Embryonic facial prominence (tissue), 1 donor: Measurements from ENCODE around the gene CEP295NL.
A peak's percentile ranks its signal among the peaks of the same experiment; 100 is the strongest.

Source experiments
- DNase-seq: peaks from one replicate; pipeline ENCODE4 v3.0.0-alpha.2; 2016; ENCODE audit errors: extremely low spot score

The CEP295NL gene

DNA sequence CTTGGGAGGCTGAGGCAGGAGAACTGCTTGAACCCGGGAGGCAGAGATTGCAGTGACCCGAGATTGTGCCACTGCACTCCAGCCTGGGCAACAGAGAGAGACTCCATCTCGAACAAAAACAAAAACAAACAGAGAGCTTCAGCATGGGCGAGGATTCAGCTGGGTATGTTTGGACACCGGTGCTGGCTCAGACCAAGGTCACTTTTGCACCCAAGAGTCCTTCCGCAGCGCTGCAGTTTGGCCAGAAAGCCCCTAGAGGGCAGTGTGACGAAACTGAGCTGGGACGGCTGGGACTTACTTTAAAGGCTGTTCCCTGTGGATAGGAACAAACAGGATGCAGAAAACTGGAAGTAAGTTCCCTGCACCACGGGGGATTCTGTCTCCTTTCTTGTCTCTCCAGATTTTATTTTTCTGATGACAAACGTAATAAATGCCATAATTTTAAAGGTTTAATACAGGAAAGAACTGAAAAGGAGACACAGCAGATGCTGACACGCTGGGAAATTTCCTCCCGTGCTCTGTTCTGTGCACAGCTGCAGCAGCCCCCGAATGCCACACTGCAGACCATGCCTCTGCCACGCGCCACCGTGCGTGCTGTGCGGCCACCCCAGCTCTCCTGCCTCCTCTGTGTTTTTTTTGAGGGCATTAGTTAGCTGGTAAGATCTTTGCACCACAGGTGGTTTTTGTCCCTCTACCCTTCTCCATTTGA is 37.2 kb downstream of the CEP295NL start:
- DNase-seq = peak; percentile 20

- DNase-seq = no peak
Measured at GRCh38 chr17:78864117-78864516, 38.9 kb downstream of the CEP295NL start.

GRCh38 chr17:78862073-78863023 is 40.7 kb downstream of the CEP295NL start:
- no peak for DNase-seq

DNA sequence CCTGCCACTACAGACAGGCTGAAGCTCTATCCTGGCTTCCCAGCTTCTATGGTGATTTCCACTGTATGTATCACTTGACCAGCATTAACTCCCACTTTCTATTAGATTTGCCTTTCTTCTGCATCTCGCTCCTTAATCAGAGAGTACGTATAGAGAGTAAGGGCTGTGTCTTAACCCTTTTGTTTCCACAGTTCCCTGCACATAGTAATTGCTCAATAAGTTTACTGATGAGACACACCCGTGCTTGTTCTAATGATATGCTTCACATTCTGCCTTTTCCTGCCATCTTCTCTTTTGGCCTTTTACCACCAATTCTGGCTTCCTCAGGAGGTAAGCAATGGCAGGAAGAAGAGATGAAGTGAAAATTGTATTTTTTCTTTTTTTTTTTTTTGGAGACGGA is 41.8 kb downstream of the CEP295NL start:
- DNase-seq = no peak

GRCh38 chr17:78859051-78859450 is 44.0 kb downstream of the CEP295NL start:
- DNase-seq = no peak

- DNase-seq = no peak
Measured at GRCh38 chr17:78857266-78857665, 45.7 kb downstream of the CEP295NL start.

GRCh38 chr17:78855561-78856165 is 47.3 kb downstream of the CEP295NL start:
- no peak for DNase-seq

DNA sequence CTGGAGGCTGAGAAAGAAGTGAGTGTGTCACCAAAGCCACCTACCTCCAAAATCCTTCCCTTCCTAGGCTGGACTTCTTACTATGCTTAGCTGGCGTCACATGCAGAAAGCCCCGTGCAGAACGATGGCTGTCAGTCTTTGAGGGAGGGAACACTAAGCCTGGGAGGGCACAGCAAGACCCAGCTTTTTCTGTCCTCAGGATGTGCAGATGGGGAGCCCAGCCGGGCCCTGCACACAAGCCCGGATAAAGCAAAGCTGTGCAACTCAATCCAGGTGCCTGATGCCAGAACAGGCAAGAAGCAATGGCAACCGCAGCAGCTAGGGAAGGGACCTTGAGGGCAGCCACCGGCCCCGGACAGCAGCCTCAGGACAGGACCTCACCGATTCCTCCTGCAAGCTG is 48.5 kb downstream of the CEP295NL start:
- DNase-seq = no peak

- DNase-seq = no peak
Measured at GRCh38 chr17:78853926-78854394, 49.0 kb downstream of the CEP295NL start.

DNA sequence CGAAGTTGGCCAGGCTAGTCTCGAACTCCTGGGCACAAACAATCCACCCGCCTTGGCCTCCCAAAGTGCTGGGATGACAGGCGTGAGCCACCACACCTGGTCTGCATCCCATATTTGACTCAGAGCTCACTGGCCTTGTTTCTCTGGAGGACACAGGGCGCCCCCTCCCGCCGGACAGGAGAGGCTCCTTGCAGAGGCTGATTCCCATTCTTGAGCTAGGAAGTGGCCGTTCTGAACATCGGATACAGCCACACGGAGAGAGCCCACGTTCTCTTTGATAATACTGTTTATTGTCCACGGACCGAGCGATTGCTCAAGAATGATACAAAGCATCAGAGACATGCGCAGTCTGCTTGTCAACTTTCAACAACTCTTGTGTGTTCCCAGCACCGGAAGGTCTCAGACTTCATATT is 50.3 kb downstream of the CEP295NL start:
- DNase-seq = no peak

DNA sequence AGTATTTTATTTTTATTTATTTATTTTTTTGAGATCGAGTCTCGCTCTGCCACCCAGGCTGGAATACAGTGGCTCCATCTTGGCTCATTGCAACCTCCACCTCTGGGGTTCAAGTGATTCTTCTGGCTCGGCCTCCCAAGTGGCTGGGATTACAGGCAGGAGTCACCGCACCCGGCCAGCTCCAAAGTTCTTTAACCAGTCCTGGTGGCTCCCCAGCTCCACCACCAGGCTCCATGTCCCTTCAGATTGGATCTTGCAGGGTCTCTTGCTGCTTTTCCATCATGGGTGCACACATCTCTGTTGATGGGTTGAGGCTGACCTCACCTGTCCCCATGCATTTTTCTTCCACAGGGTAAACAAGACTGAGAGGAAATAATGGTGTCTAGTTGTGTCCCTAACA is 54.0 kb downstream of the CEP295NL start:
- no peak for DNase-seq

DNA sequence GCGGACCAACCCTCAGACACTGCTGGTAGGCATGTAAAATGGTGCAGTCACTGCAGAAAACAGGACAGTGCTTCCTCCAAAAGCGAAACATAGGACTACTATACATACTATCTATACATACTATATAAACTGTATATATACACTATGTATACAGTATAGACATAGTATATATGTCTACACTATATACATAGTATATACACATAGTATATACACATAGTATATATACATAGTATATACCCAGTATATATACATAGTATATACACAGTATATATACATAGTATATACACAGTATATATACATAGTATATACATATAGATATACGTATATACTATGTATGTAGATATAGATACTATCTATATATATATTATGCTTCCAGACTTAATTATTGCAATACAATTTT is 55.9 kb downstream of the CEP295NL start:
- no peak for DNase-seq

DNA sequence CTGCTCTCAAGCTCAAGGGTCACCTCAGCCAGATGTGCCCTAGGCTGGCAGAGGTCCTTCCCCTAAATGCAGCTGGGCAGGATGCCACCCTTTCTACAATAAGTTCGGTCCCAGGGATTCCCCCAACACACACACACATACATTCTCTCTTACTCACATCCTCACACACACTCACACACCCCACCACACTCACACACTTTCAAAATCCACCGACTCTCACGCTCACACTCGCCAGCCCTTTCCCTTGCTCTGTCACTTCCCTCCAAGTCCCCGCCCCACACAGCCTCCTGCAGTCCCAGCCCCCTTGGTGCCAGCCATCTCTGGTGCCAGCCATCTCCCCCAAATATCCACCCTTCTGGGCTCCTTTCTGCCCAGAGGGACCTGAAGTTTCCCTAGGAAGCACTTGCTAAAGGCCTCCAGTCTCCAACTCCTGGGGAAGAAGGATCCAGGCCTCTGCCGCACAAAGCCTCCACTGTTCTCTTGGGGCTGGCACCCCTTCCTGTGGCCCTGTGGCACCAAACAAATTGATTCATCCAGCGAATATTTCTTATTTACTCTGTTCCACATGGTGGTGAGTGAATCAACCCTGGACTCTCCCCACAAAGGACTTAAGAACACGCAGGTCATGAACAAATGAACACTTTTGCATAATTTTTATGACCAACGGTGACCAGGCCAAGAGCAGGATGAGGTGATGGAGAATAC is 58.5 kb downstream of the CEP295NL start:
- no peak for DNase-seq

- no peak for DNase-seq
Measured at GRCh38 chr17:78842881-78843565, 60.0 kb downstream of the CEP295NL start.

GRCh38 chr17:78840780-78841611 is 62.0 kb downstream of the CEP295NL start, which contains the start of gene USP36:
TSS of gene USP36 (minus strand) at chr17:78840814. CDS start at chr17:78836363, 4,451 bp downstream.
- peak; percentile 96 for DNase-seq
